HEK293 (cell line): ENCODE results near the gene DMRTA2.

ENCODE experiments used
- CTCF ChIA-PET: fragments of 350-600 bp; formaldehyde crosslinking; extraction: SDS; loops from one replicate; lab custom pipeline; 2021; ENCODE audit warnings: antibody characterized with exemption; lab: Yijun Ruan, JAX
- POLR2A ChIA-PET: fragments of 300-600 bp; formaldehyde crosslinking; extraction: SDS; loops from one replicate; lab custom pipeline; 2020; ENCODE audit warnings: antibody characterized with exemption, inconsistent platforms; lab: Yijun Ruan, JAX
- H3K27ac ChIP-seq: fragments of 200-500 bp; sonication (Bioruptor generic); 2 replicates; pipeline ENCODE4 v1.5.1; 2014; ENCODE audit warnings: low read depth, low read length, control low read depth, inconsistent platforms; ENCODE audit errors: extremely low read depth
- H3K36me3 ChIP-seq, 2 experiments: fragments of 200-500 bp in 1 of 2; sonication (Bioruptor generic) in 1 of 2; 1 replicate in 1 of 2; 2 replicates in 1 of 2; pipeline ENCODE4 v1.5.1; 2014 to 2017; ENCODE audit warnings: inconsistent platforms in 2 of 2, low read length in 2 of 2; ENCODE audit not compliant: control insufficient read depth in 2 of 2, insufficient read depth in 1 of 2
- H3K4me1 ChIP-seq: fragments of 200-500 bp; sonication (Bioruptor generic); 2 replicates; pipeline ENCODE4 v1.5.1; 2014; ENCODE audit warnings: mild to moderate bottlenecking, low read length, inconsistent platforms; ENCODE audit not compliant: control insufficient read depth, insufficient read depth
- H3K4me3 ChIP-seq: 2 replicates; pipeline ENCODE4 v1.5.1; 2011; ENCODE audit warnings: low read depth, mild to moderate bottlenecking, control low read depth, low read length, moderate library complexity
- H3K9me3 ChIP-seq: fragments of 200-500 bp; sonication (Bioruptor generic); 2 replicates; pipeline ENCODE4 v1.5.1; 2014; ENCODE audit warnings: low read depth, low read length, inconsistent platforms; ENCODE audit not compliant: control insufficient read depth, insufficient read depth
- CTCF ChIP-seq: fragments of 450-650 bp; formaldehyde crosslinking; IDR thresholded peaks from 2 replicates; pipeline ENCODE4 v1.5.1; 2016; ENCODE audit warnings: missing biosample characterization, missing genetic modification characterization
- SETDB1 ChIP-seq: IDR thresholded peaks from one replicate; pipeline ENCODE4 v1.6.1; 2017; ENCODE audit warnings: mild to moderate bottlenecking, low read length, moderate library complexity, mixed read lengths; ENCODE audit not compliant: insufficient read length
- TCF7L2 ChIP-seq: IDR thresholded peaks from 2 replicates; pipeline ENCODE4 v1.6.1; 2011; ENCODE audit warnings: low read depth, mild to moderate bottlenecking, inconsistent platforms, low read length, moderate library complexity, borderline replicate concordance
- ZBTB17 ChIP-seq: fragments of 450-650 bp; formaldehyde crosslinking; IDR thresholded peaks from 2 replicates; pipeline ENCODE4 v1.5.1; 2016; ENCODE audit warnings: missing biosample characterization, missing genetic modification characterization
- ZNF146 ChIP-seq: fragments of 450-650 bp; formaldehyde crosslinking; IDR thresholded peaks from 2 replicates; pipeline ENCODE4 v1.5.1; 2016; ENCODE audit warnings: missing biosample characterization, missing genetic modification characterization
- ZNF214 ChIP-seq: fragments of 450-650 bp; formaldehyde crosslinking; IDR thresholded peaks from 2 replicates; pipeline ENCODE4 v1.5.1; 2017; ENCODE audit warnings: missing biosample characterization, mild to moderate bottlenecking, missing genetic modification characterization, borderline replicate concordance
- ZNF23 ChIP-seq: fragments of 450-650 bp; formaldehyde crosslinking; IDR thresholded peaks from 2 replicates; pipeline ENCODE4 v1.5.1; 2016; ENCODE audit warnings: missing biosample characterization, missing genetic modification characterization, borderline replicate concordance
- ZNF280C ChIP-seq: fragments of 450-650 bp; formaldehyde crosslinking; IDR thresholded peaks from 2 replicates; pipeline ENCODE4 v1.5.1; 2016; ENCODE audit warnings: missing biosample characterization, missing genetic modification characterization
- ZNF701 ChIP-seq: fragments of 450-650 bp; formaldehyde crosslinking; IDR thresholded peaks from 2 replicates; pipeline ENCODE4 v1.5.1; 2016; ENCODE audit warnings: missing biosample characterization, missing genetic modification characterization
- ZNF704 ChIP-seq: fragments of 450-650 bp; formaldehyde crosslinking; IDR thresholded peaks from 2 replicates; pipeline ENCODE4 v1.5.1; 2016; ENCODE audit warnings: missing biosample characterization, missing genetic modification characterization
- ZNF747 ChIP-seq: fragments of 450-650 bp; formaldehyde crosslinking; IDR thresholded peaks from 2 replicates; pipeline ENCODE4 v1.5.1; 2016; ENCODE audit warnings: missing biosample characterization, missing genetic modification characterization
- ZNF785 ChIP-seq: fragments of 450-650 bp; formaldehyde crosslinking; IDR thresholded peaks from 2 replicates; pipeline ENCODE4 v1.5.1; 2016; ENCODE audit warnings: missing biosample characterization, missing genetic modification characterization
- ZNF830 ChIP-seq: fragments of 450-650 bp; IDR thresholded peaks from 2 replicates; pipeline ENCODE4 v1.5.0; 2018; ENCODE audit warnings: missing biosample characterization, missing genetic modification characterization, low read depth, mild to moderate bottlenecking, moderate library complexity
- ZSCAN30 ChIP-seq: fragments of 450-650 bp; IDR thresholded peaks from 2 replicates; pipeline ENCODE4 v1.5.1; 2018; ENCODE audit warnings: missing biosample characterization, mild to moderate bottlenecking, missing genetic modification characterization, moderate library complexity
- ZXDB ChIP-seq: fragments of 450-650 bp; formaldehyde crosslinking; IDR thresholded peaks from 2 replicates; pipeline ENCODE4 v1.5.1; 2016; ENCODE audit warnings: missing biosample characterization, missing genetic modification characterization
- TF ChIP-seq, protein P1 (sequence below): IDR thresholded peaks from 2 replicates; pipeline ENCODE4 v1.6.1; 2011; ENCODE audit warnings: mild to moderate bottlenecking, low read depth, low read length, borderline replicate concordance
- TF ChIP-seq, protein P2 (sequence below): fragments of 450-650 bp; formaldehyde crosslinking; IDR thresholded peaks from 2 replicates; pipeline ENCODE4 v1.5.1; 2016; ENCODE audit warnings: missing biosample characterization, missing genetic modification characterization
- TF ChIP-seq, protein P3 (sequence below): fragments of 450-650 bp; formaldehyde crosslinking; IDR thresholded peaks from 2 replicates; pipeline ENCODE4 v1.5.1; 2016; ENCODE audit warnings: missing biosample characterization, missing genetic modification characterization, borderline replicate concordance

The DMRTA2 gene

GRCh38 chr1:50452700-50453099, 29.5 kb upstream of the DMRTA2 start:
- H3K36me3 ChIP-seq, result no peaks in the 10 kb centered on the region
- TF ChIP-seq ZNF23 (tag by site-specific recombination), result no peak
- no peak for TF ChIP-seq ZNF146 (tag by site-specific recombination)
- TF ChIP-seq ZNF830 (tag by site-specific recombination), result no peak
- TF ChIP-seq, protein P1, sequence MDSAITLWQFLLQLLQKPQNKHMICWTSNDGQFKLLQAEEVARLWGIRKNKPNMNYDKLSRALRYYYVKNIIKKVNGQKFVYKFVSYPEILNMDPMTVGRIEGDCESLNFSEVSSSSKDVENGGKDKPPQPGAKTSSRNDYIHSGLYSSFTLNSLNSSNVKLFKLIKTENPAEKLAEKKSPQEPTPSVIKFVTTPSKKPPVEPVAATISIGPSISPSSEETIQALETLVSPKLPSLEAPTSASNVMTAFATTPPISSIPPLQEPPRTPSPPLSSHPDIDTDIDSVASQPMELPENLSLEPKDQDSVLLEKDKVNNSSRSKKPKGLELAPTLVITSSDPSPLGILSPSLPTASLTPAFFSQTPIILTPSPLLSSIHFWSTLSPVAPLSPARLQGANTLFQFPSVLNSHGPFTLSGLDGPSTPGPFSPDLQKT, result no peak
- no peak for TF ChIP-seq ZNF280C
- TF ChIP-seq ZBTB17, result no peak
- TF ChIP-seq TCF7L2, result no peak
- TF ChIP-seq ZNF747, result no peak
- no peak for TF ChIP-seq CTCF
- TF ChIP-seq ZNF701 (tag by site-specific recombination), result no peak
- TF ChIP-seq ZNF704, result no peak
- no peak for TF ChIP-seq ZXDB (tag by site-specific recombination)
- no peak for TF ChIP-seq ZSCAN30 (tag by site-specific recombination)
- no peak for TF ChIP-seq ZNF785
- no peak for TF ChIP-seq SETDB1
- TF ChIP-seq ZNF214 (tag by site-specific recombination), result no peak
- TF ChIP-seq, protein P2, sequence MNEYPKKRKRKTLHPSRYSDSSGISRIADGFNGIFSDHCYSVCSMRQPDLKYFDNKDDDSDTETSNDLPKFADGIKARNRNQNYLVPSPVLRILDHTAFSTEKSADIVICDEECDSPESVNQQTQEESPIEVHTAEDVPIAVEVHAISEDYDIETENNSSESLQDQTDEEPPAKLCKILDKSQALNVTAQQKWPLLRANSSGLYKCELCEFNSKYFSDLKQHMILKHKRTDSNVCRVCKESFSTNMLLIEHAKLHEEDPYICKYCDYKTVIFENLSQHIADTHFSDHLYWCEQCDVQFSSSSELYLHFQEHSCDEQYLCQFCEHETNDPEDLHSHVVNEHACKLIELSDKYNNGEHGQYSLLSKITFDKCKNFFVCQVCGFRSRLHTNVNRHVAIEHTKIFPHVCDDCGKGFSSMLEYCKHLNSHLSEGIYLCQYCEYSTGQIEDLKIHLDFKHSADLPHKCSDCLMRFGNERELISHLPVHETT (tag by site-specific recombination), result no peak
- TF ChIP-seq, protein P3, sequence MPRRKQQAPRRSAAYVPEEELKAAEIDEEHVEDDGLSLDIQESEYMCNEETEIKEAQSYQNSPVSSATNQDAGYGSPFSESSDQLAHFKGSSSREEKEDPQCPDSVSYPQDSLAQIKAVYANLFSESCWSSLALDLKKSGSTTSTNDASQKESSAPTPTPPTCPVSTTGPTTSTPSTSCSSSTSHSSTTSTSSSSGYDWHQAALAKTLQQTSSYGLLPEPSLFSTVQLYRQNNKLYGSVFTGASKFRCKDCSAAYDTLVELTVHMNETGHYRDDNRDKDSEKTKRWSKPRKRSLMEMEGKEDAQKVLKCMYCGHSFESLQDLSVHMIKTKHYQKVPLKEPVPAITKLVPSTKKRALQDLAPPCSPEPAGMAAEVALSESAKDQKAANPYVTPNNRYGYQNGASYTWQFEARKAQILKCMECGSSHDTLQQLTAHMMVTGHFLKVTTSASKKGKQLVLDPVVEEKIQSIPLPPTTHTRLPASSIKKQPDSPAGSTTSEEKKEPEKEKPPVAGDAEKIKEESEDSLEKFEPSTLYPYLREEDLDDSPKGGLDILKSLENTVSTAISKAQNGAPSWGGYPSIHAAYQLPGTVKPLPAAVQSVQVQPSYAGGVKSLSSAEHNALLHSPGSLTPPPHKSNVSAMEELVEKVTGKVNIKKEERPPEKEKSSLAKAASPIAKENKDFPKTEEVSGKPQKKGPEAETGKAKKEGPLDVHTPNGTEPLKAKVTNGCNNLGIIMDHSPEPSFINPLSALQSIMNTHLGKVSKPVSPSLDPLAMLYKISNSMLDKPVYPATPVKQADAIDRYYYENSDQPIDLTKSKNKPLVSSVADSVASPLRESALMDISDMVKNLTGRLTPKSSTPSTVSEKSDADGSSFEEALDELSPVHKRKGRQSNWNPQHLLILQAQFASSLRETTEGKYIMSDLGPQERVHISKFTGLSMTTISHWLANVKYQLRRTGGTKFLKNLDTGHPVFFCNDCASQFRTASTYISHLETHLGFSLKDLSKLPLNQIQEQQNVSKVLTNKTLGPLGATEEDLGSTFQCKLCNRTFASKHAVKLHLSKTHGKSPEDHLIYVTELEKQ, result no peak
- H3K4me3 ChIP-seq, result no peak overlapping the region
- ChIA-PET CTCF (no interaction called here), POLR2A (no interaction called here)
- H3K9me3 ChIP-seq, result no peaks in the 10 kb centered on the region
- H3K27ac ChIP-seq, result no peak overlapping the region
- no peaks in the 10 kb centered on the region for H3K4me1 ChIP-seq
